Hematopoietic multipotent progenitor cell treated with erythropoietin and hydrocortisone succinate and interleukin-3 and kit ligand, for 6 days (in vitro differentiated cells): ENCODE results near the gene PUM2.
A peak's percentile ranks its signal among the peaks of the same experiment; 100 is the strongest.
"Not testable (repeated sequence)": the region's sequence is repeated elsewhere in the genome, so short reads cannot be mapped to it uniquely, and the experiment has no call there.

Source experiments
- DNase-seq: peaks from one replicate; pipeline ENCODE4 v3.0.0-alpha.2; 2015

Gene PUM2

DNA sequence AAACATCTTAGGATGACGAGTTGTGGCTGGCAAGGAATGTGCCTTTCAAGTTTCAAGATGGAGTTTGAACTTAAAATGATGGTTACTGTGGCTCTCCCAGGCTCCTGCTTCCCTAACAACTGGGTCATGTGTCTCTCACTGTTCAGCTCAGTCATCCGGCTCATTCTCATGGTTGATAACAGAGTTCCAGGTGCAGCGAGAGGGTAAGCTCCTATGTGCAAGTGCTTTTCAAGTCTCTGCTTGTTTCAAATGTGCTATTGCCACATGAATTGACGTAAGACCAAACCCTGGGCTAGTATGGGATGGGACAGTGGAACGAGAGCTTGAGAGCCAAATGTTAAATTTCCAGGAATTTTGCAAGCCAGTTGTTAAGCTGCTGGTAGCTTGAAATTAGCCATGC is 19.5 kb upstream of the PUM2 start:
- DNase-seq, result no peak

DNA sequence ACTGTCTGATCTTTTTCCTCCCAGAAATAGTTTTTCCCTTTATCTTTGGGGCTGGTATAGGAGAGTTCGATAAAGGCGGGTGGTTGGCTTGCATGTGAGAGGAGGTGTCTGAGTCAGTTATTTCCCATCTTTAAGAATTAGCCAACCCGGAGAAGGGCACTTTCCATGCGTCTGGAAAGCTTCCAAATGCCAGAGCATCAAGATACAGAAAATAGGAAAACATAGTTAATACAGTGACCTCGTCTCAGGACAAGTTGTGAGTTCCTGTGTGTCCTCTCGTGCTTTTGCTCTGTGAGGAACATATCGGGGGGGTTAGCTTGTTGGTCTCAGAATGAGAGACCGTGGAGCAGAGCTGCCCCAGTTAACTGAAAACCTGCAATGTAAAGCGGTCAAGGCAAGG is 18.7 kb upstream of the PUM2 start:
- no peak for DNase-seq

GRCh38 chr2:20368706-20369105 is 18.1 kb upstream of the PUM2 start:
- DNase-seq, result no peak

- DNase-seq, result not testable (repeated sequence)
Measured at GRCh38 chr2:20367929-20368328, 17.3 kb upstream of the PUM2 start.

- no peak for DNase-seq
Measured at GRCh38 chr2:20366672-20367116, 16.1 kb upstream of the PUM2 start.

- DNase-seq, result no peak
Measured at GRCh38 chr2:20365249-20365817, 14.7 kb upstream of the PUM2 start.

DNA sequence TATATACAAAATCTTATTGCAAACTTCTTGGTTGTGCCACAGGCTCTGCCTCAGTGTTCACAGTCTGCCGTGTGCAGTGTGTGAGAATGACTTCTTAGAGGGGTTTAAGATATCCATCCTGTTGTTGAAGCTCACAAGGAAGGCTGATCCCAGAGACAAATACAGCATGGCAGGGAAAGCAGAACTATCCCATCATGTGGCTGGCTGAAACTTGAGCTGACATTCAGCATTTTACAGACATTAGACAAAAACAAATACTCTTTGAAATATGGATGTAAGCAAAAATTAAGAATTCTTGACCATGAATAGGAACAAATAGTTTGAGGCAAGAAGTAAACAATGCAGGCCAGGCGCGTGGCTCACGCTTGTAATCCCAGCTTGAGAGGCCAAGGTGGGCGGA is 12.9 kb upstream of the PUM2 start:
- no peak for DNase-seq

GRCh38 chr2:20362701-20363435 is 12.2 kb upstream of the PUM2 start:
- no peak for DNase-seq

- DNase-seq, result no peak
Measured at GRCh38 chr2:20361893-20362292, 11.2 kb upstream of the PUM2 start.

DNA sequence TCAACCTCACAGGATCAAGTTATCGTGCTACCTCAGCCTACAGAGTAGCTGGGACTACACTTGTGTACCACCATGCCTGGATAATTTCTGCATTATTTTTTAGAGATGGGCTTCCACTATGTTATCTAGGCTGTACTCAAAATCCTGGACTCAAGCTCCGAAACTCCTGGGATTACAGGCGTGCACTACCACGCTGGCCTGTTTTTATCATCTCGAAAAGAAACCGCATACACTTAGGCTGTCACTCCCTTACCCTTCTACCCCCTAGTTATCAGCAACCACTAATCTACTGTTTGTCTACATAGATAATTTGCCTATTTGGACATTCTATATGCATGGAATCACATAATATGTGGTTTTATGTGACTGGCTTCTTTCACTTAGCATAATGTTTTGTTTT is 8.5 kb upstream of the PUM2 start:
- DNase-seq, result no peak

DNA sequence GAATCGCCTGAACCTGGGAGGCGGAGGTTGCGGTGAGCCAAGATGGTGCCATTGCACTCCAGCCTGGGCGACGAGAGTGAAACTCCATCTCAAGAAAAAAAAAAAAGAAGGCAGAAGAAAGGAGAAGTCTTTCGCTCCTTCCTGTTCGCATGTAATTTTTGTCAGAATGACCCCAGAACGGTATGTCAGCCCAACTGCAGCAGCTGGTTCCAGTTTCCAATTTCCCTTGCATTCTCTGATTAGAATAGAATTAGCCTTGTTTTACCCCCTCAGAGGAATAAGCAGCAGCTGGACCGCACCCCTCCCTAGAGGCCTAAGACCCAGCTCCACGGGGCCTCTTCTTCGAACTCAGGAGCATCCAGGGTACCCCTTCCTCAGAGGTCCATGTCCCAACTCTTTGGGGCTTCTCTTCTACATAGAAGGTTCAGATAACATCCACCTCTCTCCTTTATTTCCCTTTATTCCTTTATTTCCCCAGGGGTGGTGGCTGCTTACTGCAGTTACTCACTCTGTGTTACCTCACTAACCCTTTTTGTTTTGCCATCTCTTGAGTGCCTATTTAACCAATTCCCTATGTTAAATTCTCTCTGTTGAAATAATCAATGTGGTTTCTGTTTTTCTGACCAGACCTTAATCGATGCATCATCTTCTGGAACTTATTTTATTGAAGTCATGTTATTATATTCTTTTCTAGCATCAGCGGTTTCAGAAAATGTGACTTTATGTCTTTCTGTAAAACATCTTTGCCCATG is 7.2 kb upstream of the PUM2 start:
- no peak for DNase-seq

DNA sequence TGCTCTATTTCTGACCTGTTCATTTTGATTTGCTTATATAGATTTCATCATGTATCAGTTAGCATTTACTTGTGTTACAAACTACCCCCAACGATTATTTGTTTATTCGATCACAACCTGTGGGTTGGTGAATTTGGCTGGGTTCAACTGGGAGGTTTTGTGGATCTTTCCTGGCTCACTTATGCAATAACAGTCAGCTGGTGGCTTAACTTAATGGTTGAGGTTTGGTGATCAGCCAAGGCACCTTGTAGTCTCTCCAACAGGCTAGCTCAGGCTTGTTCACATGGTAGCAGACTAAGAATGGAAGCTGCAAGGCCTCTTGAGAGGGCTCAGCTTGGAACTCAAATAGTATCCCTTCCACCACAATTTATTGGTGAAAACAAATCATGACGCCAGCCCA is 5.4 kb upstream of the PUM2 start:
- DNase-seq, result peak; percentile 70

- DNase-seq, result no peak
Measured at GRCh38 chr2:20355131-20355530, 4.5 kb upstream of the PUM2 start.

DNA sequence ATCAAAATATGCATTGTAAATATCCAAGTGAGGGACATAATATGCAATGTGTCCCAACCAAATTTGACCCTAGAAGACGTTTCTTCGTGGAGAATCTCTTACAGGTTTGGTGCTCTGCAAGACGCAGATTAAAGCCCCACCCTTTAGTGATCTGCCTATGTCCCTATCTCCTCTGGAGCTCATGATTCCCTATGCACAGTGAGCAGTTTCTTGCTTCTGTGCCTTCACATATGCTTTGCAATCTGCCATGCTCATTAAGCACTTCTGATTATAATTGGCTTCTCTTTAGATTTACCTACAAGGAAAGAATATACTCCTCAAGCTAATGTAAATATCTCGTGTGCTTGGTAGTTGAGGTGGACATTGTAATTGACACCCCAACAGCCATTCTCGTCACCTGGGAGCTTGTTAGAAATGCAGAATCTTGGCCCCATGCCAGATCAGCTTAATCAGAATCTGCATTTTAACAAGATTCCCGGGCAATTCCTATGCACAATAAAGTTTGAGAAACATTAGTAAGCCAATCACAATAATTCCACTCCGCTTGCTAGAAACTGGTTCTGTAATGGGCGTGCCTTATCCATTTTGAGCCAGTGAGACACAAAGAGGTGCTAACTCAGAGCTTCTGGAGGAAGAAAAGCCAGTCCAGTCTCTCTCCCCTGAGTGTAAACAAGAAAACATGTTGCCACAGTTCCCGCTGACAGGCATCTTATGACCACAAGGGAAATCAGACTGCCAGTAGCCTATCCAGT is 2.8 kb upstream of the PUM2 start:
- DNase-seq, result peak; percentile 87

GRCh38 chr2:20352581-20353216 is 2.1 kb upstream of the PUM2 start:
- DNase-seq, result peak; percentile 35

- no peak for DNase-seq
Measured at GRCh38 chr2:20352230-20352578, 1.6 kb upstream of the PUM2 start.

DNA sequence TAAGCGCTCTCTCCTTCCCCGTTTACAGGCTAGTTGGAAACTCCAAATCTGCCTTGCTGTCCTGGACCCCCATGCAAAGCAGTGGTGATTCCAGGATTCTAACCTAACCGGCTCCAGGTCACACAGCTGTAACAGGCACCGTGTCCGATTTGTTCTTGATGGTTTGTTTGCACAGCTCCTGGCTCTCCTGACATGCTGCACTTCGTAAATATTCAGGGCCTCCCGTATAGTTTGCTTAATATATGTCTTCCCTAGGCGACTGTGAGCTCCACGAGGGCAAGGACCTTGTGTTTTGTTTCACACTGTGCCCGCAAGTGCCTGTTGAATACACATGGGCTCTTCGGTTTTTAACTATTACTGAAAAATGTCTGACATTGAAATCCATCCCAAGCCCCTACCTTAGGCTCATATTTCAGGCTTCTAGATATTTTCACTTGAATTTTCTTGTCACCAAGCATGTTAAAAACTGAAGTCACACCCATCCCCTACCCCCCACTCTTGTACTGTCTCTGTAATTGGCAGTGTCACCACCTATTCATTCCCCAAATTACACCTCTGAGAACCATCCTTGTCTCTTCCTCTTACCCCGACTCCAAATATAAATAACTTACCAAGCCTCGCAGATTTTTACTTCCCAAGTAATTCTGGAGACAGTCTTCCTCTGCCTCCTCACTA is 1.0 kb upstream of the PUM2 start:
- peak; percentile 13 for DNase-seq

GRCh38 chr2:20350041-20350712 is 467 bp downstream of the PUM2 start:
- DNase-seq, result peak; percentile 67

GRCh38 chr2:20349513-20349921 is 1.1 kb downstream of the PUM2 start:
- peak; percentile 22 for DNase-seq

GRCh38 chr2:20348542-20348941 is 2.1 kb downstream of the PUM2 start:
- DNase-seq, result peak; percentile 67

DNA sequence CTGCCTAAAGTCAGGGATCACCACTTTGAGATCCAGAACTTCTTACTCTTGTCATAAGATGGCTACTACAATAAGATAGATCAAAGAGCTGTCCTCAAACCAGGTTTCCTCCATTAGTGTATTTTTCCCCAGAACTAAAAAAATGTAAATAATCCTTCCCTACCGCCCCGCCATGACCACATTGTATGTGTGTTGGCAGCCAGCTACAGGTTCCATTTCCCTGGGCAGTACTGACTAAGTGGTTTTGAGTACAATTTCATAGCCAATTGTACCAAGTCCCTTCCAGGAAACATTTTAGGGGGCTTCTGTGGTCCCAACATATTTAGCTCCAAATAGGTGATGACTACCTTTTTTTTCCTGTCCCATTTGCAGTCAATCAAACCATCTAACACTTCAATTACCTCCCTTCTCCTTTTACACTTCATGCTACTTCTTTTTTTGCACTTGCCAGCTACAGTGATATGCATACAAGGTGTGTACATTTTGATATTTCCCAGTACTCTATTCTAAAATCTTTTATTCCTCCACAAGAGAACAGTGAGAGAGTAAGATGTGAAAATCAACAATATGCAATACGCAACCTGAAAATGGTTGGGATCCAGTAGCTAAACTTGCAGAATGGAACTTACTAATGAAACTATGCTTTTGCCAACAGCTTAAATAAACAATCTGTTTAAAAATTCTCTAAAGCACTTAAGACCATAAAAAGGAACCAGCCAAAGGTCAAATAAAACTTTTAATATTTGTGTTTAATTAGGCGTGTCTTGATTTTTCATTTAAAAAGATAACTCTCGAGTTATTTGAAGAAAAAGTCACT is 3.9 kb downstream of the PUM2 start:
- no peak for DNase-seq
